ENCODE data around the gene PRICKLE2.

GRCh38 chr3:64160000-64160695 lies 65.1 kb downstream of the PRICKLE2 start:
- TF ChIP-seq POLR2A (IDR thresholded peaks at IDR 0.05) = no peak
- TF ChIP-seq, protein P1, sequence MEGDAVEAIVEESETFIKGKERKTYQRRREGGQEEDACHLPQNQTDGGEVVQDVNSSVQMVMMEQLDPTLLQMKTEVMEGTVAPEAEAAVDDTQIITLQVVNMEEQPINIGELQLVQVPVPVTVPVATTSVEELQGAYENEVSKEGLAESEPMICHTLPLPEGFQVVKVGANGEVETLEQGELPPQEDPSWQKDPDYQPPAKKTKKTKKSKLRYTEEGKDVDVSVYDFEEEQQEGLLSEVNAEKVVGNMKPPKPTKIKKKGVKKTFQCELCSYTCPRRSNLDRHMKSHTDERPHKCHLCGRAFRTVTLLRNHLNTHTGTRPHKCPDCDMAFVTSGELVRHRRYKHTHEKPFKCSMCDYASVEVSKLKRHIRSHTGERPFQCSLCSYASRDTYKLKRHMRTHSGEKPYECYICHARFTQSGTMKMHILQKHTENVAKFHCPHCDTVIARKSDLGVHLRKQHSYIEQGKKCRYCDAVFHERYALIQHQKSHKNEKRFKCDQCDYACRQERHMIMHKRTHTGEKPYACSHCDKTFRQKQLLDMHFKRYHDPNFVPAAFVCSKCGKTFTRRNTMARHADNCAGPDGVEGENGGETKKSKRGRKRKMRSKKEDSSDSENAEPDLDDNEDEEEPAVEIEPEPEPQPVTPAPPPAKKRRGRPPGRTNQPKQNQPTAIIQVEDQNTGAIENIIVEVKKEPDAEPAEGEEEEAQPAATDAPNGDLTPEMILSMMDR (IDR thresholded peaks at IDR 0.05) = no peak
